Measurements from ENCODE around the gene DICER1. TPM values are rescaled to one million over a fixed set of nuclear protein-coding genes. Genes with fewer than 3 reads are reported as not detected.

The DICER1 gene
- total and polyA plus RNA-seq, 2 donors (not counting 1 experiment from before 2014, with no cell fraction given), result 15.4 to 90.4 TPM

DNA sequence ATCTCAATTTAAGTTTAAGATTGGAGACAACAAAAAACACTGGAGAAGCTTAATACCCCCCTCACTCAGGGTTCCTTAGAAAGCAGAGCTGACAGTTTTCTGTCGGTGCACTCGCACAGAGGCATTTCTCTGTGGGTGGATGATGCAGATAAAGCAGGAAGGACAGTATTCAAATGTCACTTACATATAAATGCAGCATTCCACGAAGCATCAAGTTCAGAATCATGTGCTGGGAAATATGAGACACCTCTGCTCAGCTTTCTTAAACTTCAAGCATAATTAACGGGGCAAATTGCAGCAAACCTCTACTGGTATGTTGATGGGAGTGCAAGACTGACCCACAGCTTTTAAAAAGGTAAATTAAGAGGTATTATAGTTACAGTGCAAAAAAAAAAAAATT, 68.7 kb downstream of the DICER1 start:
- Mint-ChIP-seq H3K4me1 (no peaks in the 10 kb centered on the region), H3K9me3 (ENCODE audit: insufficient read depth) (no peaks in the 10 kb centered on the region), H3K4me3 (no peak overlapping the region), H3K27ac (no peak overlapping the region), H3K27me3 (no peaks in the 10 kb centered on the region)
- Histone ChIP-seq H3K27ac (ENCODE audit: low read length in 2 of 2) (no peak overlapping the region), H2AFZ (ENCODE audit: insufficient read depth, low read depth, low read length, poor library complexity, severe bottlenecking) (no peak overlapping the region), H3K36me3 (replicated peaks in 1 of 2; ENCODE audit: control extremely low read depth in 1 of 2, control insufficient read depth in 1 of 2, extremely low read depth in 1 of 2, insufficient read depth in 2 of 2, low read length in 1 of 2) (peaks cover 14 to 55% of the 10 kb centered on the region in 2 experiments), H3K4me3 (ENCODE audit: control extremely low read depth in 1 of 5, extremely low read depth in 1 of 5, insufficient read depth in 1 of 5, low read depth in 2 of 5, low read length in 4 of 5) (no peak overlapping the region), H3K27me3 (replicated peaks in 1 of 4; ENCODE audit: control extremely low read depth in 1 of 4, control insufficient read depth in 3 of 4, insufficient read depth in 4 of 4, low read length in 3 of 4) (no peaks in the 10 kb centered on the region), H3K9me3 (ENCODE audit: control extremely low read depth in 1 of 3, control insufficient read depth in 2 of 3, insufficient read depth in 1 of 3, low read length in 2 of 3) (no peaks in the 10 kb centered on the region), H4K20me1 (ENCODE audit: control insufficient read depth, insufficient read depth, low read length, poor library complexity, severe bottlenecking) (no peaks in the 10 kb centered on the region), H3K4me2 (replicated peaks; ENCODE audit: low read depth, low read length, poor library complexity, severe bottlenecking) (no peak overlapping the region), H3K9ac (ENCODE audit: low read length) (no peak overlapping the region), H3K79me2 (ENCODE audit: control insufficient read depth, insufficient read depth, low read length) (no peaks in the 10 kb centered on the region), H3K4me1 (ENCODE audit: control insufficient read depth in 2 of 2, insufficient read depth in 2 of 2, low read length in 2 of 2) (no peaks in the 10 kb centered on the region)
- intact Hi-C loops (cut with micrococcal nuclease), result no loop called here
- TF ChIP-seq, protein P1, sequence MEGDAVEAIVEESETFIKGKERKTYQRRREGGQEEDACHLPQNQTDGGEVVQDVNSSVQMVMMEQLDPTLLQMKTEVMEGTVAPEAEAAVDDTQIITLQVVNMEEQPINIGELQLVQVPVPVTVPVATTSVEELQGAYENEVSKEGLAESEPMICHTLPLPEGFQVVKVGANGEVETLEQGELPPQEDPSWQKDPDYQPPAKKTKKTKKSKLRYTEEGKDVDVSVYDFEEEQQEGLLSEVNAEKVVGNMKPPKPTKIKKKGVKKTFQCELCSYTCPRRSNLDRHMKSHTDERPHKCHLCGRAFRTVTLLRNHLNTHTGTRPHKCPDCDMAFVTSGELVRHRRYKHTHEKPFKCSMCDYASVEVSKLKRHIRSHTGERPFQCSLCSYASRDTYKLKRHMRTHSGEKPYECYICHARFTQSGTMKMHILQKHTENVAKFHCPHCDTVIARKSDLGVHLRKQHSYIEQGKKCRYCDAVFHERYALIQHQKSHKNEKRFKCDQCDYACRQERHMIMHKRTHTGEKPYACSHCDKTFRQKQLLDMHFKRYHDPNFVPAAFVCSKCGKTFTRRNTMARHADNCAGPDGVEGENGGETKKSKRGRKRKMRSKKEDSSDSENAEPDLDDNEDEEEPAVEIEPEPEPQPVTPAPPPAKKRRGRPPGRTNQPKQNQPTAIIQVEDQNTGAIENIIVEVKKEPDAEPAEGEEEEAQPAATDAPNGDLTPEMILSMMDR (IDR thresholded peaks at IDR 0.05), result no peak
- TF ChIP-seq EZH2 (IDR thresholded peaks at IDR 0.05; ENCODE audit: borderline replicate concordance, insufficient read depth, low read depth, low read length, poor library complexity, severe bottlenecking), result no peak
- POLR2A ChIA-PET, result no interaction called here
- no CpG with 5 or more reads among the region's 4 CpGs for WGBS (ENCODE audit: insufficient coverage)
- no peak for ATAC-seq (ENCODE audit: low read depth)
- no peak for DNase-seq
- CTCF ChIA-PET, result interaction anchor here (0.7 to 1.0 kb wide), 3 partner anchors 30 to 1871 kb away, joined by 3 to 6 read pairs (median 3); no protein-coding TSS in a partner anchor

- ChIA-PET CTCF (interaction anchor here (1.0 kb wide), 1 partner anchor 275 kb away, joined by 3 read pairs; no protein-coding TSS in a partner anchor), POLR2A (no interaction called here)
- Mint-ChIP-seq H3K9me3 (ENCODE audit: insufficient read depth) (no peaks in the 10 kb centered on the region), H3K27ac (no peak overlapping the region), H3K4me3 (no peak overlapping the region), H3K27me3 (no peaks in the 10 kb centered on the region), H3K4me1 (no peaks in the 10 kb centered on the region)
- ATAC-seq (ENCODE audit: low read depth) (no peak), DNase-seq (no peak)
- no peak overlapping the region for H3K9ac ChIP-seq (ENCODE audit: low read length)
- no peak overlapping the region for H3K4me3 ChIP-seq (ENCODE audit: control extremely low read depth in 1 of 5, extremely low read depth in 1 of 5, insufficient read depth in 1 of 5, low read depth in 2 of 5, low read length in 4 of 5)
- no peak overlapping the region for H3K27ac ChIP-seq (ENCODE audit: low read length in 2 of 2)
- H2AFZ ChIP-seq (ENCODE audit: insufficient read depth, low read depth, low read length, poor library complexity, severe bottlenecking), result no peak overlapping the region
- no peak overlapping the region for H3K4me2 ChIP-seq (replicated peaks; ENCODE audit: low read depth, low read length, poor library complexity, severe bottlenecking)
- WGBS (ENCODE audit: insufficient coverage), result 85% methylated on average over 3 of the region's 6 CpGs
- no peaks in the 10 kb centered on the region for H4K20me1 ChIP-seq (ENCODE audit: control insufficient read depth, insufficient read depth, low read length, poor library complexity, severe bottlenecking)
- no peaks in the 10 kb centered on the region for H3K27me3 ChIP-seq (replicated peaks in 1 of 4; ENCODE audit: control extremely low read depth in 1 of 4, control insufficient read depth in 3 of 4, insufficient read depth in 4 of 4, low read length in 3 of 4)
- no peaks in the 10 kb centered on the region for H3K4me1 ChIP-seq (ENCODE audit: control insufficient read depth in 2 of 2, insufficient read depth in 2 of 2, low read length in 2 of 2)
- peaks cover 8 to 45% of the 10 kb centered on the region in 2 experiments for H3K36me3 ChIP-seq (replicated peaks in 1 of 2; ENCODE audit: control extremely low read depth in 1 of 2, control insufficient read depth in 1 of 2, extremely low read depth in 1 of 2, insufficient read depth in 2 of 2, low read length in 1 of 2)
- no peaks in the 10 kb centered on the region for H3K9me3 ChIP-seq (ENCODE audit: control extremely low read depth in 1 of 3, control insufficient read depth in 2 of 3, insufficient read depth in 1 of 3, low read length in 2 of 3)
- intact Hi-C loops (cut with micrococcal nuclease), result no loop called here
- TF ChIP-seq, protein P1 (IDR thresholded peaks at IDR 0.05), result no peak
- no peak for TF ChIP-seq EZH2 (IDR thresholded peaks at IDR 0.05; ENCODE audit: borderline replicate concordance, insufficient read depth, low read depth, low read length, poor library complexity, severe bottlenecking)
- H3K79me2 ChIP-seq (ENCODE audit: control insufficient read depth, insufficient read depth, low read length), result no peaks in the 10 kb centered on the region
These were observed 69.7 kb downstream of the DICER1 start for GRCh38 chr14:95087619-95088018.

Data from B cell (primary cell).